GM18907 (cell line): ENCODE results near the gene MAP3K7CL.
A peak's percentile ranks its signal among the peaks of the same experiment; 100 is the strongest.
"Not testable (repeated sequence)": the region's sequence is repeated elsewhere in the genome, so short reads cannot be mapped to it uniquely, and the experiment has no call there.

Experiments used
- ATAC-seq: cut with Tn5 transposase; IDR thresholded peaks from one replicate; pipeline ENCODE4 v1.9.1; 2021; ENCODE audit warnings: mild to moderate bottlenecking, moderate library complexity; ENCODE audit not compliant: unreplicated experiment

The MAP3K7CL gene

DNA sequence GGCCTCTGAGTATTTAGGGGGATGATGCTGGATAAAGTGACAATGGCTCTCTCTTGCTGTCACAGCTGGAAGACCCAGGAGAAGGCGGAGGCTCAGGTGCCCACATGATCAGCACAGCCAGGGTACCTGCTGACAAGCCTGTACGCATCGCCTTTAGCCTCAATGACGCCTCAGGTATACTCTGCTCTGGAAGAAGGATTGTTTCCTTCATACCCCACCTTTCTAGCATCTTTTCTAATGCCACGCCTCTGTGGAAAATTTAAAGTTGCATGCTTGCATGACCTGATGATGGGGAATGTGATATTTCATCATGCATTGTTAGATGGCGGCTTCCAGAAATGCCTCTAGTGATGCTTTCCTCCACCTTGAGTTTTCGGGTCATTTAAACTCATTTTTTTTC is 2.8 kb downstream of the MAP3K7CL start:
- ATAC-seq, result no peak

DNA sequence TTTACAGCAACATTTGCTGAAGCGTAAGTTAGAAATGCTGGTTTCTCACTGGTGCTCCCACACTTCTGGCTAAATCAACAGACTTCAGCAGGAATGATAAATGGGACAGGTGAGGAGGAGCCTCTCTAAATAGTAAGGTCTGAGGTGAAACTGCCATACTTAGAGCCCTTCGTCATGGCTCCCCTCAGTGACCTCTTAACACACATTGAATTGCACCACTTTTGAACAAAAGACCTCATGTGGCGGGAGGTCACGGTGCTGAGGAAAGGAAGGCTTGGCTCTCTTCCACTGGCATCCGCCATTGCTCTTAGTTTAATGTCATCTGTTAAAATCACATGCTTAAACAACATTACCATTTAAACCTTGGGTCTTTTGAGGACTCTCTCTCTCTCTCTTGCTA is 3.4 kb downstream of the MAP3K7CL start:
- no peak for ATAC-seq

DNA sequence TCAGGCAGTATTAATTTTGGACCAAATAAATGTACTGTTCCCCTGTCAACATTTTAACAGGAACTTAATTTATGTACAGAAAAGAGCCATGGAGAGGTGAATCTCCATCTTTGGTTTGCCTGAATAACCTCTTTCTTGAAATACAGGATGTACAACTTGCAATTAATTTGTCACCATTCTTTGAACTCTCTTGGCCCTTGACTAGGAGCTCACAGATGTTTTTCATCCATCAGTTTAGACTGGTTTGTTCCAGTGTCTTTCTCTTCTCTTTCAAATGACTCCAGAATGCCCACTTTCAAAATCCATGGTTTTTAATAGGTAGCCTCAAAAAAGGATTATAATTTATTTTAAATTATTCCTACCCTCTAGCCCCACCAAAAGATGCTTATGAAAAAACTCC is 5.0 kb downstream of the MAP3K7CL start:
- no peak for ATAC-seq

DNA sequence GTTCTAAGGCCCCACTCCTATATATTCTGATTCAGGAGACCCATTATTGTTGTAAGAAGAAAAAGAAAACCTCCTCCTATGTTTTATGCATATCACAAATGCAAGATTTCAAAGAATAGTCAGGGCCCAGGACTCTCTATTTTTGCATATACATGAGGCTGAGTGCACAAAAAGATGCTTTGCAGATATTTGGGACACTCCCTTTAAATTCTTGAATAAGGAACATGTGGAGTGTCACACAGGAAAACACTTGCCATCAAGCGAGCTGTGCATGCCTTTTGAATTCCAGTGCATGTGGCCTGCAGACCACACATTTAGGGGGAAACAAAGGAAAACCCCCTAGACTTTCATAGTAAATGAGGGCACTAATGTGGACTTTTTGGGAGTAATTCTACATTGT is 5.6 kb downstream of the MAP3K7CL start:
- ATAC-seq, result no peak

DNA sequence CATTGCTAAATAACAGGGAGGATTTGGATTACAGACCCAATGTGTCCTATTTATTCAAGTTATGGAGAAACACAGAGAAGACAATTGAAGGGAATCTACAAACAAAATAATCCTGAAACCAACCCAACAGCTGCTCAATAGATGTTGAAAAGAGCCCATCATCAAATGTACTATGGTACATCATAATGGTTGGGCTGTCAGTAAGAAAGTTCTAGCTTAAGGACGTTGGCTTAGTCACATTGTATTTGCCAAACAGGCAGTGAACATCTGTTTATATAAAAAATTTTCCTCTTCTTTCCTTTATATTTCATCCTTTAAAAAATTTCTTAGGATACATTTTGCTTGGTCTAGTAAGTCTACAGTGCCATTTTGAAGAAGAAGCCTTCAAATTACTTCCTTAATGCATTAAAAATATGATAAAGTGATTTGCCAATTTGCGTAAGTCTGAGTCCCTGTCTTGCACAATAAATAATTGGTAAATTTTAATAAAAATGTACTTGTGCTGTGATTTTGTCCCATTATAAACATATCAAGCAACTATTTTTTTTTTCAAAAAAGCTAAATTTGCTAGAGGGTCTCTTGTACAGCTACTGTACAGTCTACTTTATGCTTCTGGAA is 14.4 kb downstream of the MAP3K7CL start:
- no peak for ATAC-seq

DNA sequence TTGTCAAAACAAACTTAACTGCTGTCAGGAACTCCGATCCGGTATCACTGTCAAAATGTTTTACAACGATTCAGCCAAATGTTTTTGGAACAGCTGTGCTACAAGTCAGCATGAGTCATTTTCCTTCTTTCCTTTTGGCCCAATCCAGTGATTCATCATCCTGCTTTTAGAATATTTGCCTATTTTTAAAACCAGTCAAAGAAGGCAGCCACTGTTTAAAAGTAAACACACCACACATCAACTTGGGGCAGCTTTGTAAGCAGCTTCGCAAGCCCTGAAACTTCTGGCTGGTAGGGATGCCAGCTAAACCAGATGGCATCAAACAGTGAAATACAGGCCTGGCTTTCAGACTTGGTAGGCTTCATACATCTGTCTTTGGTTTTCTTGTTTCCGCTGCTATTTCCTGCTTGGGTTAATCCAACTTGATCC is 14.9 kb downstream of the MAP3K7CL start:
- peak; percentile 48 for ATAC-seq

- ATAC-seq, result peak; percentile 54
Measured at GRCh38 chr21:29145852-29146453, 15.5 kb downstream of the MAP3K7CL start.

- no peak for ATAC-seq
Measured at GRCh38 chr21:29146726-29147125, 16.3 kb downstream of the MAP3K7CL start.

GRCh38 chr21:29148530-29148929 is 18.1 kb downstream of the MAP3K7CL start:
- ATAC-seq, result peak; percentile 74

- ATAC-seq, result no peak
Measured at GRCh38 chr21:29149808-29150425, 19.5 kb downstream of the MAP3K7CL start.

DNA sequence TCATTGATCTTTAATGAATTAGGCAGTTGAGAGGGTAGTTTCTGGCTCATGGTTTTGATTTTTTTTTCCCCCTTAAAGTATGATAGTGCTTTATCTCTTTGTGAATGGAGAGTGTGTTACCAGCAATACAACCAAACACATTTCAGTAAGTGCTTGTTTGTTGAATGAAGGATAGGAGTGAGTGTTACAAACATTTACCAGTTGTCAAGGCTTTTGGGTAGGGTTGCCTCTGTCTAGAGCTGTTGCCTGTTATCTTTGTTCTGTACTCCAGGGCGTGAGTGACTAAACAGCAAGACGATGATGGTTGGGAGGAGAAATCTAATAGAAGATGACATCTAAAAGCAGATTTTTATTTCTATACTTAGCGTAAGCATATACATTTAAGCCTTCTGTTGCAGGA is 21.5 kb downstream of the MAP3K7CL start:
- no peak for ATAC-seq

DNA sequence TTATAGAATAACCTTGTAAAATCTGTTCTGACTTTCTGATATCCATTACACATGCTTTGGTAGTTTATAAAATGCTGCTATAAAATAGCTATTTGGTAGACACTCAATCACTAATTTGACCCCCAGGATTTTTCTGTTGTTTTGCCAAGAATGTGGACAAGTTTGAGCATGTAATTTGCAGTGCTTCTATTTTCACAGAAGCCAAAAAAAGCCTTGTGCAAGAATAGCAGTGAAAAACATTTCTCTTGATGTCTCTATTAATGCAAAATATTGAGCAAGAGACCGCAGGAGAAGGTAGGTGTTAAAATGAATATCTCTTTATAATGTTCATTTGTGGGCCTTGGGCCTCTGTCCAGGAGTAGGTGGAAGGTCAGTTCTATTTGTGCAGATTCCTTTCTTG is 22.5 kb downstream of the MAP3K7CL start:
- ATAC-seq, result no peak

DNA sequence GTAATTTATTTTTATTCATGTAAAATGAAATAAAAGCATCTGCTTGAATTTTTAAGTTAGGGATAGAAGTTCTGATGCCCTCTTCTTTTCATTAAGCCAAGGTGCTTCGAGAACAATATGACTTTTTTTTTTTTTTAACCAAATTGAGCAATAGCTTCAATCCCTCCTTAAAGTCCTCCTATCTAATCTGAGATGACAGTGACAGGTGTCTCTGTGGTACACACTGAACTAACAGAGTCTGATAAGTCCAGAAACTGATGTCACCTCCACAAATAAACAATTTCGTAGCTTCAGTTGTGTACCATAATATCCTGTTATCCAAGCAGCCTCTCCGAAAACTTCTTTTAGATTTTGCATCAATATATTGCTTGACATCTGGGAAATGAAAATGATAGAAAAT is 23.8 kb downstream of the MAP3K7CL start:
- ATAC-seq, result no peak

DNA sequence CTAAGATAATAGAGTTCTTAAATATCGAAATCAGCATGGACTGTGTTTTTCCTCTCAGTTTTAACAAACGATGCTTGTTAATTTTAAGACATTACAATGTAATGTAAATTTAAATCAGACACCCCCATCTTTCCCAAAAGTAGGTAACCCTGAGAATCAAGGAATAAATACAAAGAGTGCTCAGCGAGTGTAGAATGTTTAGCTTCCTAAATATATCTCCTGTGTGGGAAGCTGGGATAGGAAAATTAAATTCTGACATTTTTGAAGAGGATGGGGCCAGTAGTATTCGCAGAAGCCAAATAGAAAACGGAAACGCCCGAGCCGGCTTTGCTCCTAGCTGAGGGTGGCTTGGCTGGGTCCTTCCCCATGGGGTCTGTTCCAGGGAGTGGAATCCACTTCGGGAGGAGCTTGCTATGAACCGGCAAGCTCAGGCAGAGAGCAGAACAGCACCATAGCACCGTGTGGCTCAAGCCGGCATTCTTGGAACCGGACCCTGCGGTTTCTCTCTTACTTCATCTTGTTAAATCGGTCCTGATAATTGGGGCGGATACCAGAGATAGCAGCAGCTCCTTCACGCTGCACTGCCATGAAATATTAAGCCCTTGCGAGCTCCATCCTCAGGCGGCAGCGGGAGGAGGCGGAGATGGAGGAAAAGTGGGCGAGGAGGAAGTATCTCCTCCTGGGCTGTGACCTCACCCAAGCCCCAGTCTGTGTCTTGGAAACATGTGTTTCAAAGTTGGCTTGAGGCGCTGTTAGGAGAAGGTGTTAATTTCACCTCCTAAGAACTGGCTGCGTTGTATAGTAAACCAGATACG is 24.9 kb downstream of the MAP3K7CL start:
- no peak for ATAC-seq

DNA sequence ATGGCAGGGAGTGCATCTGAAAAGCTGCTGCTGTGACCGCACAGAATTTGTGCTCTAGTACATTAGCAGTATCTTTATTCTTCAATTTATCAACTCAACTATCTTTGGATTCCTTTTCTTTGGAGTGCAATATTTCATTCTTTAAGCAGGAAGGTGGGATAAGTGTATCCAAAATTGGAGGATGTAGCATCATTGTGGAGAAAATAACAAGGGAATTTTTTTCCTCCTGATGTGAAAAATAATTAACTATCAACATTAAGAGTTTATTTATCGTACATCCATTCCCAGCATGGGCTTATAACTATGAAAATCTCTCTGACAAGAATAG is 25.5 kb downstream of the MAP3K7CL start:
- ATAC-seq, result no peak

GRCh38 chr21:29157080-29157479 is 26.6 kb downstream of the MAP3K7CL start:
- ATAC-seq, result no peak

- no peak for ATAC-seq
Measured at GRCh38 chr21:29159842-29160241, 29.4 kb downstream of the MAP3K7CL start.

DNA sequence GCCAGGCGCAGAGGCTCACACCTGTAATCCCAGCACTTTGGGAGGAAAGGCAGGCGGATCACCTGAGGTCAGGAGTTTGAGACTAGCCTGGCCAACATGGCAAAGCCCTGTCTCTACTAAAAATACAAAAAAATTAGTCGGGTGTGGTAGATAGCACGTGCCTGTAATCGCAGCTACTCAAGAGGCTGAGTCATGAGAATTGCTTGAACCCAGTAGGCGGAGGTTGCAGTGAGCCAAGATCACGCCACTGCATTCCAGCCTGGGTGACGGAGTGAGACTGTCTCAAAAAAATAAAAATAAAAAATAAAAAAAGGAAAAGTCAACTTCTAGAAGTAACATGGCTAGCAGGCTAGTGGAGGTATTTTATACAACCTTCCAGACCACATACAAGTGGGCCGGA is 32.4 kb downstream of the MAP3K7CL start:
- not testable (repeated sequence) for ATAC-seq

DNA sequence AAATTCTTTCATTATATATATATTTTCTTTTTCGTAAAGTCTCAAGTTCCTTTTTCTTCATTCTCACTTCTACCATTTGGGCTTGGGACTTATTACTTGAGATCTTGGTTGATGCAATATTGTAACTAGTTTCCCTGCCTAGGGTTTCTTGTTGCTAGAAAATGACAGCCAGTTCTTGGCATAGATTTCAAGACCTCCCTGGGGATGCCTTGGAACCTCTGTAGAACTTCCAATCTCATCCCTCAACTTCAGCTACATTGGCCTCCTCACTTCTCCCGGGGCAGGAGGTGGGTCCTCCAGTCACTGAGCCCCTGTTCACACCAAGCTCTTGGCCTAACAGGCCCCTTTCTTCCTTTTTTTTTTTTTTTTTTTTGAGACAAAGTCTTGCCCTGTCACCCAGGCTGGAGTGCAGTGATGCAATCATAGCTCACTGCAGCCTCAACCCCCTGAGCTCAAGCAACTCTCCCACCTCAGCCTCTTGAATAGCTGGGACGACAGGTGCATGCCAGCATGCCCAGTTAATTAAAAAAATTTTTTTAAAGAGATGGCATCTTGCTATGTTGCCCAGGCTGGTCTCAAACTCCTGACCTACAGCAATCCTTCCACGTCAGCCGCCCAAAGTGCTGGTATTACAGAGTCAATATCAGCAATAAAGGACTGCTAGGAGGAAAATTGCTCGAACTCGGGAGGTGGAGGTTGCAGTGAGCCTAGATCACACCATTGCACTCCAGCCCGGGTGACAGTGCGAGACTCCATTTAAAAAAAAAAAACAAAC is 33.1 kb downstream of the MAP3K7CL start:
- ATAC-seq, result no peak

DNA sequence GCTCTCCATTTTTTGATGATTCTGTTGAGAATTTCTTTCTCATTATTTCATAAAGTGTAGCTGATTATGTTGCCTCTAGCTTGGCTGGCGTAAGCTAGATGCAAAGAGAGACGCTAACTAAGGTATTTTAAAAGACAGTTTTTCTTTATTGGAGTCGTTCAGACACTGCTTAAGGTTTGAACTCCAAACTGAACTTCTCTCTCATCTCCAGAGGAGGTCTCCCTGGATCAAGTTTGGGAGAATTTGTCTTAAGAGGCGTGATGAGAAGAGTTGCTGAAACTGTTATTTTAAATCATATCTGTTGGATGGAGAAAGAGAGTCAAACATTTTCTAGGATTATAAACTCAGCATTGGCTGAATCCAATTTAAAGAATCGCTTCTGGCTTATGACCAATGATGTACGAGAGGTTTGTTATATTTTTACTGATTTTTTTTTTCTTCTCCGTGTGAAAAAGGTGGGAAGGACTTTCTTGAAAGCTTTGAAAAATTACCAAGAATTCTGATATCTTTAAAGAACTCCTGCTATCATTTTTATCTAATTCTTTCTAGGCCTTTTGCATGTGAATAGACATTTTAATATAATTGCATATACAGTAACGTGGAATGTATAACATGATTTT is 34.0 kb downstream of the MAP3K7CL start:
- no peak for ATAC-seq

DNA sequence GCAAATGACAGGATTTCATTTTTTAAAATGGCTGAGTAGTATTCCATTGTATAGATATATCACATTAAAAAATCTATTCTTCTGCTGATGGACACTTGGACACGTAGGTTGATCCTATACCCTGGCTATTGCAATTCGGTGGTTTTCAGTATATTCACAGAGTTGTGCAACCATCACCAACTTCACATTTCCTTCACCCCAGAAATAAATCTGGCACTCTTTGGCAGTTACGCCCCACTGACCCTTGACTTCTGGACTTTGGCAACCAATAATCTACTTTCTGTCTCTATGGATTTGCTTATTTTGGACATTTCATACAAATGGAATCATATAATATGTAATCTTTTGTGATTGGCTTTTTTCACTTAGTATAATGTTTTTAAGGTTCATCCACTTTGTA is 35.9 kb downstream of the MAP3K7CL start:
- ATAC-seq, result no peak
